Liver (tissue), 9 donors: ENCODE data around the gene RNF217. TPM values are rescaled to one million over a fixed set of nuclear protein-coding genes. Genes with fewer than 3 reads are reported as not detected.

Experiments
- DNase-seq: peaks from one replicate; pipeline ENCODE4 v3.0.0-alpha.2; 2017; ENCODE audit warnings: low spot score
- H3K27ac ChIP-seq, 2 donors: one replicate each; pipeline ENCODE4 v1.7.0; 2013; ENCODE audit warnings: inconsistent platforms in 2 of 2, low read length in 2 of 2, control low read depth in 1 of 2, low read depth in 1 of 2, mild to moderate bottlenecking in 1 of 2
- H3K27me3 ChIP-seq, 4 donors: one replicate each; pipeline versions ENCODE4 v1.6.1 to v1.7.0; 2013; ENCODE audit warnings: low read length in 3 of 4, inconsistent platforms in 1 of 4, mild to moderate bottlenecking in 1 of 4, moderate library complexity in 1 of 4; ENCODE audit not compliant: control insufficient read depth in 4 of 4, insufficient read depth in 4 of 4
- H3K36me3 ChIP-seq, 4 donors: one replicate each; pipeline versions ENCODE4 v1.6.1 to v1.7.0; 2013; ENCODE audit warnings: low read length in 3 of 4, mild to moderate bottlenecking in 3 of 4, low read depth in 1 of 4, moderate library complexity in 1 of 4; ENCODE audit not compliant: control insufficient read depth in 4 of 4, insufficient read depth in 3 of 4
- H3K4me1 ChIP-seq, 4 donors: one replicate each; pipeline versions ENCODE4 v1.6.1 to v1.7.0; 2013; ENCODE audit warnings: low read length in 3 of 4, mild to moderate bottlenecking in 3 of 4, moderate library complexity in 1 of 4; ENCODE audit not compliant: control insufficient read depth in 4 of 4, insufficient read depth in 4 of 4
- H3K4me3 ChIP-seq, 3 donors: one replicate each; pipeline versions ENCODE4 v1.6.1 to v1.7.0; 2013; ENCODE audit warnings: low read length in 3 of 3, control low read depth in 1 of 3, low read depth in 1 of 3, mild to moderate bottlenecking in 1 of 3
- H3K9ac ChIP-seq, 2 donors: one replicate each; pipeline ENCODE4 v1.7.0; 2013; ENCODE audit warnings: low read length in 2 of 2, mild to moderate bottlenecking in 2 of 2, moderate library complexity in 2 of 2, control low read depth in 1 of 2, low read depth in 1 of 2
- H3K9me3 ChIP-seq, 4 donors: one replicate each; pipeline versions ENCODE4 v1.6.1 to v1.7.0; 2013; ENCODE audit warnings: low read length in 3 of 4; ENCODE audit not compliant: control insufficient read depth in 4 of 4
- EGR1 ChIP-seq, 2 donors: IDR thresholded peaks; 2 replicates each; pipeline ENCODE4 v1.6.1; 2016 to 2018; ENCODE audit warnings: antibody characterized with exemption in 2 of 2, low read depth in 2 of 2
- FOXA2 ChIP-seq: IDR thresholded peaks from 2 replicates; pipeline ENCODE4 v1.6.1; 2016; ENCODE audit warnings: antibody characterized with exemption
- GABPA ChIP-seq, 2 donors: IDR thresholded peaks in 1 of 2; conservative IDR thresholded peaks in 1 of 2; 2 replicates each; pipeline ENCODE4 v1.6.1; 2016; ENCODE audit warnings: antibody characterized with exemption in 2 of 2, mild to moderate bottlenecking in 1 of 2, moderate library complexity in 1 of 2
- HNF4A ChIP-seq, 2 donors: conservative IDR thresholded peaks; 2 replicates each; pipeline ENCODE4 v1.6.1; 2016; ENCODE audit warnings: antibody characterized with exemption in 2 of 2, mild to moderate bottlenecking in 2 of 2
- NR2F2 ChIP-seq: IDR thresholded peaks from 2 replicates; pipeline ENCODE4 v1.6.1; 2016; ENCODE audit warnings: antibody characterized with exemption
- RAD21 ChIP-seq, 2 donors: IDR thresholded peaks; 2 replicates each; pipeline ENCODE4 v1.6.1; 2016; ENCODE audit warnings: antibody characterized with exemption in 2 of 2, mild to moderate bottlenecking in 2 of 2
- RXRA ChIP-seq, 2 donors: IDR thresholded peaks; 2 replicates each; pipeline ENCODE4 v1.6.1; 2017 to 2018; ENCODE audit warnings: antibody characterized with exemption in 2 of 2, mild to moderate bottlenecking in 1 of 2
- SP1 ChIP-seq: IDR thresholded peaks from 2 replicates; pipeline ENCODE4 v1.6.1; 2018; ENCODE audit warnings: antibody characterized with exemption, mild to moderate bottlenecking
- TAF1 ChIP-seq: conservative IDR thresholded peaks from 2 replicates; pipeline ENCODE4 v1.6.1; 2016; ENCODE audit warnings: antibody characterized with exemption, mild to moderate bottlenecking
- YY1 ChIP-seq: IDR thresholded peaks from 2 replicates; pipeline ENCODE4 v1.6.1; 2016; ENCODE audit warnings: antibody characterized with exemption, mild to moderate bottlenecking
- WGBS: extraction: QIAGEN DNeasy Blood & Tissue Kit; methylation state at CpG from one replicate; pipeline ENCODE4 v1.1.7; 2013; 5-methylcytosine and 5-hydroxymethylcytosine counted together
- polyA plus RNA-seq, 2 donors: library from polyadenylated mRNA; stranded (reverse) in 1 of 2; unstranded in 1 of 2; fragments of 200-250 nt in 1 of 2; fragments of >200 nt in 1 of 2; fragmentation: Nextera tagmentation in 1 of 2; extraction: Ambion mirVana in 1 of 2; gene quantifications; one replicate each; pipeline versions ENCODE4 v1.2.1 to v1.2.3, GENCODE V29; 2013 to 2015
- total RNA-seq, 2 donors: library from RNA; depleted of rRNA; stranded (reverse); fragments of >200 nt; gene quantifications; one replicate each; pipeline ENCODE4 v1.2.3, GENCODE V29; 2014
- TF ChIP-seq, protein P1 (sequence below): IDR thresholded peaks from 2 replicates; pipeline ENCODE4 v1.6.1; 2016; ENCODE audit warnings: antibody characterized with exemption, mild to moderate bottlenecking
- TF ChIP-seq, protein P2 (sequence below): IDR thresholded peaks from 2 replicates; pipeline ENCODE4 v1.6.1; 2016; ENCODE audit warnings: antibody characterized with exemption
- TF ChIP-seq, protein P3 (sequence below): IDR thresholded peaks from 2 replicates; pipeline ENCODE4 v1.6.1; 2016; ENCODE audit warnings: antibody characterized with exemption
- donor health status: healthy.
- donor health status: healthy.
- donor health status: healthy.
- donor health status: healthy.
- donor health status: healthy.

RNF217 gene
- total and polyA plus RNA-seq, 4 donors: 2.3 to 18.3 (median 4.1) TPM

DNA sequence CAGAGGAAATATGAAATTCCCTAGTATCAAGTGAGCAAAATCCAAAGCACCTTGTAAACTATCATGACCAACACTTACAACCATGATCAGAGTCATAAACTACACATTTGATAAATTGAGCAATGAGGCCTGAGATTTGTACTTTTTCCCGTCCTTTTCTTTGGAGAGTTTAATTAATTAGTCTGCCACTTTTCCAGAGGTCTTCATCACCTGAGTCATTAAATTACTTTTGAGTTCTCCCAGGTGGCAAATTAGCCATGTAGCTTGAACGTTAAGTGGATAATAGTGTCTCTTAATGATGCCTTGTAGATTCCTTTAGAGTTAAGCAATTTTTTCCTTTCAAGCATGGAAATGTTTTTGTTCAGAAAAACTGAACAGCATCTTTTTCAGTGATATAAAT is 75.6 kb downstream of the RNF217 start:
- no peaks in the 10 kb centered on the region for H3K36me3 ChIP-seq
- WGBS: 88% methylated on average over 2 of the region's 2 CpGs
- no peaks in the 10 kb centered on the region for H3K9me3 ChIP-seq
- no peak for DNase-seq
- H3K9ac ChIP-seq: no peak overlapping the region
- H3K4me3 ChIP-seq: no peak overlapping the region
- no peaks in the 10 kb centered on the region for H3K27me3 ChIP-seq
- TF ChIP-seq, protein P1, sequence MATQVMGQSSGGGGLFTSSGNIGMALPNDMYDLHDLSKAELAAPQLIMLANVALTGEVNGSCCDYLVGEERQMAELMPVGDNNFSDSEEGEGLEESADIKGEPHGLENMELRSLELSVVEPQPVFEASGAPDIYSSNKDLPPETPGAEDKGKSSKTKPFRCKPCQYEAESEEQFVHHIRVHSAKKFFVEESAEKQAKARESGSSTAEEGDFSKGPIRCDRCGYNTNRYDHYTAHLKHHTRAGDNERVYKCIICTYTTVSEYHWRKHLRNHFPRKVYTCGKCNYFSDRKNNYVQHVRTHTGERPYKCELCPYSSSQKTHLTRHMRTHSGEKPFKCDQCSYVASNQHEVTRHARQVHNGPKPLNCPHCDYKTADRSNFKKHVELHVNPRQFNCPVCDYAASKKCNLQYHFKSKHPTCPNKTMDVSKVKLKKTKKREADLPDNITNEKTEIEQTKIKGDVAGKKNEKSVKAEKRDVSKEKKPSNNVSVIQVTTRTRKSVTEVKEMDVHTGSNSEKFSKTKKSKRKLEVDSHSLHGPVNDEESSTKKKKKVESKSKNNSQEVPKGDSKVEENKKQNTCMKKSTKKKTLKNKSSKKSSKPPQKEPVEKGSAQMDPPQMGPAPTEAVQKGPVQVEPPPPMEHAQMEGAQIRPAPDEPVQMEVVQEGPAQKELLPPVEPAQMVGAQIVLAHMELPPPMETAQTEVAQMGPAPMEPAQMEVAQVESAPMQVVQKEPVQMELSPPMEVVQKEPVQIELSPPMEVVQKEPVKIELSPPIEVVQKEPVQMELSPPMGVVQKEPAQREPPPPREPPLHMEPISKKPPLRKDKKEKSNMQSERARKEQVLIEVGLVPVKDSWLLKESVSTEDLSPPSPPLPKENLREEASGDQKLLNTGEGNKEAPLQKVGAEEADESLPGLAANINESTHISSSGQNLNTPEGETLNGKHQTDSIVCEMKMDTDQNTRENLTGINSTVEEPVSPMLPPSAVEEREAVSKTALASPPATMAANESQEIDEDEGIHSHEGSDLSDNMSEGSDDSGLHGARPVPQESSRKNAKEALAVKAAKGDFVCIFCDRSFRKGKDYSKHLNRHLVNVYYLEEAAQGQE: no peak
- TF ChIP-seq TAF1 (no peak), EGR1 (IDR thresholded peaks at IDR 0.05; ENCODE audit: low read depth in 2 of 2) (no peak), SP1 (no peak), YY1 (no peak), RXRA (IDR thresholded peaks at IDR 0.05) (no peak), GABPA (IDR thresholded peaks at IDR 0.05 in 1 of 2, conservative IDR thresholded peaks at IDR 0.05 in 1 of 2) (no peak), FOXA2 (no peak), HNF4A (conservative IDR thresholded peaks at IDR 0.05) (no peak)
- TF ChIP-seq, protein P2, sequence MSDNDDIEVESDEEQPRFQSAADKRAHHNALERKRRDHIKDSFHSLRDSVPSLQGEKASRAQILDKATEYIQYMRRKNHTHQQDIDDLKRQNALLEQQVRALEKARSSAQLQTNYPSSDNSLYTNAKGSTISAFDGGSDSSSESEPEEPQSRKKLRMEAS: no peak
- TF ChIP-seq, protein P3, sequence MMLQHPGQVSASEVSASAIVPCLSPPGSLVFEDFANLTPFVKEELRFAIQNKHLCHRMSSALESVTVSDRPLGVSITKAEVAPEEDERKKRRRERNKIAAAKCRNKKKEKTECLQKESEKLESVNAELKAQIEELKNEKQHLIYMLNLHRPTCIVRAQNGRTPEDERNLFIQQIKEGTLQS: no peak
- peaks cover 0 to 1% (median 0%) of the 10 kb centered on the region in 4 donors for H3K4me1 ChIP-seq
- H3K27ac ChIP-seq: no peak overlapping the region

DNA sequence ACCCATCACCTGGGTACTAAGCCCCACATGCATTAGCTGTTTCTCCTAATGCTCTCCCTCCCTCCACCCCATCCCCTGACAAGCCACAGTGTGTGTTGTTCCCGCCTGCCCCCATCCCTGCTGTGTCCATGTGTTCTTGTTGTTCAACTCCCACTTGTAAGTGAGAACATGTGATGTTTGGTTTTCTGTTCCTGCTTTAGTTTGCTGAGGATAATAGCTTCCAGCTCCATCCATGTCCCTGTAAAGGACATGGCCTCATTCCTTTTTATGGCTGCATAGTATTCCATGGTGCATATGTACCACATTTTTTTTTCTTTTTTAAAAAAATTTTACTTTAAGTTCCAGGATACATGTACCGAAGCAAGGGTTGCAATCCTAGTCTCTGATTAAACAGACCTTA is 76.7 kb downstream of the RNF217 start:
- DNase-seq: no peak
- 95% methylated on average over 2 of the region's 2 CpGs for WGBS
- Histone ChIP-seq H3K9me3 (no peaks in the 10 kb centered on the region), H3K9ac (no peak overlapping the region), H3K27me3 (no peaks in the 10 kb centered on the region), H3K4me1 (peaks cover 0 to 1% (median 0%) of the 10 kb centered on the region in 4 donors), H3K4me3 (no peak overlapping the region), H3K27ac (no peak overlapping the region), H3K36me3 (no peaks in the 10 kb centered on the region)
- TF ChIP-seq RAD21 (IDR thresholded peaks at IDR 0.05) (no peak), FOXA2 (no peak), GABPA (IDR thresholded peaks at IDR 0.05 in 1 of 2, conservative IDR thresholded peaks at IDR 0.05 in 1 of 2) (no peak), NR2F2 (no peak)

DNA sequence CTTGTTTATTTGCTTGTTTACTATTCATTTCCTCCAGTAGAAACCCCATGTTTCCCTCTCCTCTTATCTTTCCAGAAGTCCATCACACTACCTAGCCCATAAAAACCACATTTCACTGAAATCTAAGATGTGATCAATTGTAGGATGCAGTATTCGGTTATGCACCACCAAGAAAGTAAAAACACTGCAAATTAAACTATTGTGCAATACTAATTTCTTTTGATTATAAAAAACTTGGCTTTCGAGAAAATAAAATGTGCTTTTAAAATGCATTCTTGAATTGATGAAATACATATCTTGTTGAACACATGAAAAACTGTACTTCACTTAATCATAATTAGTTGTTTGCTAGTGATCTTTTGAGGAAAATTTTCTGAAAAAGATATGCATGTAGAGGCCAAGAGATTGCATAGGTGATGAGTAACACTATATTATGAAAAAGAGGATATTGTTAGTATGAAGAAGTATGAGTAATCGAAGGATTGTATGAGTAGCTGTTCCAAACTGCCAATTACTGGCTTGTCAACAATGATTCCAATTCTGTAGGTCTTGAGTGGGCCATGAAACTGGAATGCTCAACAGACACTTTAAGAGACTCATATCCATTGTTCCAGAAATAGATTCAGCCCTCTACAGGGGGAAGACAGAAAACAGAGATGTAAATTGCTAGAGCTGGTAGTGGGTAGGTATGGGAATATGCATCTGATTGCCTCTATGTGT is 79.7 kb downstream of the RNF217 start:
- Histone ChIP-seq H3K9me3 (no peaks in the 10 kb centered on the region), H3K4me1 (peaks cover 0 to 1% (median 0%) of the 10 kb centered on the region in 4 donors), H3K9ac (no peak overlapping the region), H3K4me3 (no peak overlapping the region), H3K27me3 (no peaks in the 10 kb centered on the region), H3K36me3 (peaks cover 0 to 11% (median 7%) of the 10 kb centered on the region in 4 donors), H3K27ac (no peak overlapping the region)
- DNase-seq: no peak
- TF ChIP-seq, protein P3: no peak
- WGBS: 90% methylated on average over 3 of the region's 3 CpGs
